ENCODE data around the gene QPRT. TPM values are rescaled to one million over a fixed set of nuclear protein-coding genes. Genes with fewer than 3 reads are reported as not detected.

Gene QPRT
- total and polyA plus RNA-seq, 2 of the 13 experiments (the other 11 are each of a cell fraction or from before 2014, with no cell fraction given): 130 to 218 TPM

DNA sequence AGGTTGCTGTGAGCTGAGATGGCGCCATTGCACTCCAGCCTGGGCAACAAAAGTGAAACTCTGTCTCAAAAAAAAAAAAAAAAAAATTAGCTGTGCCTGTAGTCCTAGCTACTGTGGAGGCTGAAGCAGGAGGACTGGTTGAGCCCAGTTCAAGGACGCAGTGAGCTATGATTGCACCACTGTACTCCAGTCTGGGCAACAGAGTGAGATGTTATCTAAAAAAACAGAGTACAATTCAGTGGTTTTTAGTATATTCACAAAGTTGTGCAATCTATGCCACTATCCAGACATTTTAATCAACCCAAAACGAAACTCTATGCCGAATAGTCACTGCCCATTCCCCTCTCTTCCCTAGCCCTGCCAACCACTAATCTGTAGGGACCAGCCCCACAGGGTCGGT is 41.7 kb downstream of the QPRT start (continued):
- TF ChIP-seq PAWR (CRISPR knock-in tag; IDR thresholded peaks at IDR 0.05; ENCODE audit: borderline replicate concordance): no peak
- TF ChIP-seq, protein P1, sequence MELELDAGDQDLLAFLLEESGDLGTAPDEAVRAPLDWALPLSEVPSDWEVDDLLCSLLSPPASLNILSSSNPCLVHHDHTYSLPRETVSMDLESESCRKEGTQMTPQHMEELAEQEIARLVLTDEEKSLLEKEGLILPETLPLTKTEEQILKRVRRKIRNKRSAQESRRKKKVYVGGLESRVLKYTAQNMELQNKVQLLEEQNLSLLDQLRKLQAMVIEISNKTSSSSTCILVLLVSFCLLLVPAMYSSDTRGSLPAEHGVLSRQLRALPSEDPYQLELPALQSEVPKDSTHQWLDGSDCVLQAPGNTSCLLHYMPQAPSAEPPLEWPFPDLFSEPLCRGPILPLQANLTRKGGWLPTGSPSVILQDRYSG (CRISPR knock-in tag; IDR thresholded peaks at IDR 0.05): no peak
- TF ChIP-seq MTA1 (CRISPR knock-in tag; IDR thresholded peaks at IDR 0.05; ENCODE audit: borderline replicate concordance): no peak
- TF ChIP-seq, protein P2, sequence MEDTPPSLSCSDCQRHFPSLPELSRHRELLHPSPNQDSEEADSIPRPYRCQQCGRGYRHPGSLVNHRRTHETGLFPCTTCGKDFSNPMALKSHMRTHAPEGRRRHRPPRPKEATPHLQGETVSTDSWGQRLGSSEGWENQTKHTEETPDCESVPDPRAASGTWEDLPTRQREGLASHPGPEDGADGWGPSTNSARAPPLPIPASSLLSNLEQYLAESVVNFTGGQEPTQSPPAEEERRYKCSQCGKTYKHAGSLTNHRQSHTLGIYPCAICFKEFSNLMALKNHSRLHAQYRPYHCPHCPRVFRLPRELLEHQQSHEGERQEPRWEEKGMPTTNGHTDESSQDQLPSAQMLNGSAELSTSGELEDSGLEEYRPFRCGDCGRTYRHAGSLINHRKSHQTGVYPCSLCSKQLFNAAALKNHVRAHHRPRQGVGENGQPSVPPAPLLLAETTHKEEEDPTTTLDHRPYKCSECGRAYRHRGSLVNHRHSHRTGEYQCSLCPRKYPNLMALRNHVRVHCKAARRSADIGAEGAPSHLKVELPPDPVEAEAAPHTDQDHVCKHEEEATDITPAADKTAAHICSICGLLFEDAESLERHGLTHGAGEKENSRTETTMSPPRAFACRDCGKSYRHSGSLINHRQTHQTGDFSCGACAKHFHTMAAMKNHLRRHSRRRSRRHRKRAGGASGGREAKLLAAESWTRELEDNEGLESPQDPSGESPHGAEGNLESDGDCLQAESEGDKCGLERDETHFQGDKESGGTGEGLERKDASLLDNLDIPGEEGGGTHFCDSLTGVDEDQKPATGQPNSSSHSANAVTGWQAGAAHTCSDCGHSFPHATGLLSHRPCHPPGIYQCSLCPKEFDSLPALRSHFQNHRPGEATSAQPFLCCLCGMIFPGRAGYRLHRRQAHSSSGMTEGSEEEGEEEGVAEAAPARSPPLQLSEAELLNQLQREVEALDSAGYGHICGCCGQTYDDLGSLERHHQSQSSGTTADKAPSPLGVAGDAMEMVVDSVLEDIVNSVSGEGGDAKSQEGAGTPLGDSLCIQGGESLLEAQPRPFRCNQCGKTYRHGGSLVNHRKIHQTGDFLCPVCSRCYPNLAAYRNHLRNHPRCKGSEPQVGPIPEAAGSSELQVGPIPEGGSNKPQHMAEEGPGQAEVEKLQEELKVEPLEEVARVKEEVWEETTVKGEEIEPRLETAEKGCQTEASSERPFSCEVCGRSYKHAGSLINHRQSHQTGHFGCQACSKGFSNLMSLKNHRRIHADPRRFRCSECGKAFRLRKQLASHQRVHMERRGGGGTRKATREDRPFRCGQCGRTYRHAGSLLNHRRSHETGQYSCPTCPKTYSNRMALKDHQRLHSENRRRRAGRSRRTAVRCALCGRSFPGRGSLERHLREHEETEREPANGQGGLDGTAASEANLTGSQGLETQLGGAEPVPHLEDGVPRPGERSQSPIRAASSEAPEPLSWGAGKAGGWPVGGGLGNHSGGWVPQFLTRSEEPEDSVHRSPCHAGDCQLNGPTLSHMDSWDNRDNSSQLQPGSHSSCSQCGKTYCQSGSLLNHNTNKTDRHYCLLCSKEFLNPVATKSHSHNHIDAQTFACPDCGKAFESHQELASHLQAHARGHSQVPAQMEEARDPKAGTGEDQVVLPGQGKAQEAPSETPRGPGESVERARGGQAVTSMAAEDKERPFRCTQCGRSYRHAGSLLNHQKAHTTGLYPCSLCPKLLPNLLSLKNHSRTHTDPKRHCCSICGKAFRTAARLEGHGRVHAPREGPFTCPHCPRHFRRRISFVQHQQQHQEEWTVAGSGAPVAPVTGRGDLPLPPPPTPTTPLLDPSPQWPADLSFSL (CRISPR knock-in tag; IDR thresholded peaks at IDR 0.05): no peak
- TF ChIP-seq ZFY (CRISPR knock-in tag; IDR thresholded peaks at IDR 0.05): no peak
- no peak for TF ChIP-seq KLF16 (CRISPR knock-in tag; IDR thresholded peaks at IDR 0.05)
- TF ChIP-seq, protein P3, sequence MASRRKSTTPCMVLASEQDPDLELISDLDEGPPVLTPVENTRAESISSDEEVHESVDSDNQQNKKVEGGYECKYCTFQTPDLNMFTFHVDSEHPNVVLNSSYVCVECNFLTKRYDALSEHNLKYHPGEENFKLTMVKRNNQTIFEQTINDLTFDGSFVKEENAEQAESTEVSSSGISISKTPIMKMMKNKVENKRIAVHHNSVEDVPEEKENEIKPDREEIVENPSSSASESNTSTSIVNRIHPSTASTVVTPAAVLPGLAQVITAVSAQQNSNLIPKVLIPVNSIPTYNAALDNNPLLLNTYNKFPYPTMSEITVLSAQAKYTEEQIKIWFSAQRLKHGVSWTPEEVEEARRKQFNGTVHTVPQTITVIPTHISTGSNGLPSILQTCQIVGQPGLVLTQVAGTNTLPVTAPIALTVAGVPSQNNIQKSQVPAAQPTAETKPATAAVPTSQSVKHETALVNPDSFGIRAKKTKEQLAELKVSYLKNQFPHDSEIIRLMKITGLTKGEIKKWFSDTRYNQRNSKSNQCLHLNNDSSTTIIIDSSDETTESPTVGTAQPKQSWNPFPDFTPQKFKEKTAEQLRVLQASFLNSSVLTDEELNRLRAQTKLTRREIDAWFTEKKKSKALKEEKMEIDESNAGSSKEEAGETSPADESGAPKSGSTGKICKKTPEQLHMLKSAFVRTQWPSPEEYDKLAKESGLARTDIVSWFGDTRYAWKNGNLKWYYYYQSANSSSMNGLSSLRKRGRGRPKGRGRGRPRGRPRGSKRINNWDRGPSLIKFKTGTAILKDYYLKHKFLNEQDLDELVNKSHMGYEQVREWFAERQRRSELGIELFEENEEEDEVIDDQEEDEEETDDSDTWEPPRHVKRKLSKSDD (CRISPR knock-in tag; IDR thresholded peaks at IDR 0.05; ENCODE audit: low read depth): no peak
- no peak for TF ChIP-seq ZFP1 (CRISPR knock-in tag; IDR thresholded peaks at IDR 0.05)
- TF ChIP-seq ZNF350 (CRISPR knock-in tag; IDR thresholded peaks at IDR 0.05; ENCODE audit: borderline replicate concordance, low read depth): no peak
- TF ChIP-seq, protein P4, sequence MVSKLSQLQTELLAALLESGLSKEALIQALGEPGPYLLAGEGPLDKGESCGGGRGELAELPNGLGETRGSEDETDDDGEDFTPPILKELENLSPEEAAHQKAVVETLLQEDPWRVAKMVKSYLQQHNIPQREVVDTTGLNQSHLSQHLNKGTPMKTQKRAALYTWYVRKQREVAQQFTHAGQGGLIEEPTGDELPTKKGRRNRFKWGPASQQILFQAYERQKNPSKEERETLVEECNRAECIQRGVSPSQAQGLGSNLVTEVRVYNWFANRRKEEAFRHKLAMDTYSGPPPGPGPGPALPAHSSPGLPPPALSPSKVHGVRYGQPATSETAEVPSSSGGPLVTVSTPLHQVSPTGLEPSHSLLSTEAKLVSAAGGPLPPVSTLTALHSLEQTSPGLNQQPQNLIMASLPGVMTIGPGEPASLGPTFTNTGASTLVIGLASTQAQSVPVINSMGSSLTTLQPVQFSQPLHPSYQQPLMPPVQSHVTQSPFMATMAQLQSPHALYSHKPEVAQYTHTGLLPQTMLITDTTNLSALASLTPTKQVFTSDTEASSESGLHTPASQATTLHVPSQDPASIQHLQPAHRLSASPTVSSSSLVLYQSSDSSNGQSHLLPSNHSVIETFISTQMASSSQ (IDR thresholded peaks at IDR 0.05; ENCODE audit: low read depth): no peak
- TF ChIP-seq, protein P4 (CRISPR knock-in tag; IDR thresholded peaks at IDR 0.05; ENCODE audit: borderline replicate concordance): no peak
- TF ChIP-seq TP53 (CRISPR knock-in tag; conservative IDR thresholded peaks at IDR 0.05): no peak
